Omental fat pad (tissue), 4 donors: ENCODE measurements around the gene DENND1A. TPM values are rescaled to one million over a fixed set of nuclear protein-coding genes. Genes with fewer than 3 reads are reported as not detected.

ENCODE experiments used
- ATAC-seq: fragments of 150-250 bp; one replicate; pipeline ENCODE4 v1.9.1; 2016; ENCODE audit warnings: mild to moderate bottlenecking, moderate library complexity; ENCODE audit not compliant: low FRiP score
- DNase-seq: peaks from one replicate; pipeline ENCODE4 v3.0.0-alpha.2; 2019; ENCODE audit warnings: low spot score
- CTCF ChIP-seq, 3 donors: fragments of 450-650 bp; IDR thresholded peaks; one replicate each; pipeline ENCODE4 v1.5.1; 2016 to 2017; ENCODE audit warnings: antibody characterized with exemption in 3 of 3, mild to moderate bottlenecking in 3 of 3, moderate library complexity in 2 of 3
- total RNA-seq, 4 donors: library from RNA; depleted of rRNA; stranded (reverse); fragments of >200 nt; gene quantifications; one replicate each; pipeline ENCODE4 v1.1.0, GENCODE V29; 2016

DENND1A gene
- total RNA-seq, 4 donors from 2014 or later, result 15.2 to 22.8 (median 20.7) TPM

DNA sequence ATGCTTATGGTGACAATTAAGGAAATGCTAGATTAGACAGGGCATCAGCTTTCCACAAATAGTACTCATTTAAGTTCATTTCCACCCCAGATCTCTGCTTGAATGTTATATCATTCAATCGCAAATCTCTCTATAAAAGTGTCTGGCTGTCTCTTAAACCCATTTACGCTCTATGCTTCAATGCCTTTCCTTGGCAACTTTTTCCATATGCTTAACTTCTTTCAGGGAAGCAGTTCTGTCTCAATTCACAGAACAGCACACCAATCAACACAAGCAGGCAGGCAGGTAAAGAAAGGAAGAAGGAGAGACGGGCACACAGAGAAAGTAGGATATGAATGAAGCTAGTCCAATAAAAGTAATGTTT is 243.1 kb downstream of the DENND1A start:
- no peak for TF ChIP-seq CTCF (IDR thresholded peaks at IDR 0.05)
- no peak for DNase-seq
- ATAC-seq, result no peak

- DNase-seq, result no peak
- ATAC-seq, result no peak
- TF ChIP-seq CTCF (IDR thresholded peaks at IDR 0.05), result no peak
Measured at GRCh38 chr9:123686131-123686828, 243.6 kb downstream of the DENND1A start.

- DNase-seq, result no peak
- ATAC-seq, result no peak
- no peak for TF ChIP-seq CTCF (IDR thresholded peaks at IDR 0.05)
Measured at GRCh38 chr9:123685489-123686083, 244.3 kb downstream of the DENND1A start.

- no peak for TF ChIP-seq CTCF (IDR thresholded peaks at IDR 0.05)
- ATAC-seq, result no peak
Measured at GRCh38 chr9:123684393-123685149, 245.4 kb downstream of the DENND1A start.

DNA sequence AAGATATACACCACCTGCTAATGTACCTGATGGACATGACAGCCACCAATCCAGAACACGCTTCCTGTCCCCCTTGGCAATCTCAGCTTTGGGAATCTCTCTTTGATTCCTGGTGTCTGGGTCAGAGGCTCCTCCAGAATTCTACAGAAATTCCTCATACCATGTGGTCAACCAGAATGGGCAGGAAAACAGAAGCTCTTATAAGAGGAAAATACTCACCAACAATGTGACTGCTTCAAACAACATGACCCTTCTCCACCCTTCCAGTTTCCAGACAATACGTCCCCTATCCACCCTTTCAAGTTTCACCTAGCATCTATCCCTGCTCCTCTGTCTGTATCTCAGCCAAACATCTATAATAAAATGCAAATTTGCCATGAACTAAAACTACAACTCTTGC is 247.2 kb downstream of the DENND1A start:
- ATAC-seq, result no peak
- no peak for TF ChIP-seq CTCF (IDR thresholded peaks at IDR 0.05)
- DNase-seq, result no peak

More at GRCh38 chr9:123684393-123685149, 245.4 kb downstream of the DENND1A start:
- DNase-seq, result no peak

GRCh38 chr9:123680352-123680751 is 249.6 kb downstream of the DENND1A start:
- ATAC-seq, result no peak

More at GRCh38 chr9:123680352-123680751, 249.6 kb downstream of the DENND1A start:
- no peak for TF ChIP-seq CTCF (IDR thresholded peaks at IDR 0.05)
- no peak for DNase-seq
